IMR-90 (cell line): Measurements from ENCODE around the gene GGA3. TPM values are rescaled to one million over a fixed set of nuclear protein-coding genes. Genes with fewer than 3 reads are reported as not detected.

ENCODE experiments used
- ATAC-seq: fragments of 200-7000 bp; cut with Tn5 transposase; 2 replicates; pipeline ENCODE4 v1.9.1; 2020; ENCODE audit warnings: low read depth, mild to moderate bottlenecking, moderate library complexity
- BruUV-seq: library from RNA; stranded (reverse); fragments of 400-500 nt; replicated peaks from 2 replicates; lab custom pipeline; 2021; lab: Mats Ljungman, UMichigan
- CTCF ChIA-PET: fragments of 300-600 bp; formaldehyde crosslinking; extraction: SDS; loops from one replicate; lab custom pipeline; 2021; ENCODE audit warnings: antibody characterized with exemption; lab: Yijun Ruan, JAX
- POLR2A ChIA-PET: fragments of 300-600 bp; sonication (Branson Sonifier 250); formaldehyde crosslinking; loops from one replicate; lab custom pipeline; 2022; ENCODE audit warnings: antibody characterized with exemption; ENCODE audit not compliant: unreplicated experiment; lab: Charles Lee
- DNase-seq: peaks from one replicate; pipeline ENCODE4 v3.0.0; 2013
- H2AFZ ChIP-seq: replicated peaks from 2 replicates; pipeline ENCODE3; 2013; ENCODE audit warnings: low read length, mild to moderate bottlenecking; ENCODE audit not compliant: poor library complexity
- H2AK5ac ChIP-seq: 2 replicates; pipeline ENCODE4 v1.6.1; 2013; ENCODE audit warnings: low read depth, low read length, inconsistent platforms
- H2AK9ac ChIP-seq: replicated peaks from 2 replicates; pipeline ENCODE3; 2013; ENCODE audit warnings: mild to moderate bottlenecking, low read depth, low read length, moderate library complexity; ENCODE audit not compliant: poor library complexity
- H2BK120ac ChIP-seq: 2 replicates; pipeline ENCODE4 v1.6.1; 2013; ENCODE audit warnings: low read depth, low read length, inconsistent platforms
- H2BK15ac ChIP-seq: 3 replicates; pipeline ENCODE4 v1.6.1; 2013; ENCODE audit warnings: low read depth, low read length, inconsistent platforms
- H2BK20ac ChIP-seq: 2 replicates; pipeline ENCODE4 v1.6.1; 2013; ENCODE audit warnings: low read depth, mild to moderate bottlenecking, inconsistent platforms, low read length, moderate library complexity
- H2BK5ac ChIP-seq: 2 replicates; pipeline ENCODE4 v1.6.1; 2013; ENCODE audit warnings: mild to moderate bottlenecking, low read depth, low read length, inconsistent platforms; ENCODE audit not compliant: poor library complexity, severe bottlenecking
- H3K14ac ChIP-seq: replicated peaks from 2 replicates; pipeline ENCODE4 v1.6.1; 2013; ENCODE audit warnings: low read depth, low read length, inconsistent platforms
- H3K18ac ChIP-seq: 2 replicates; pipeline ENCODE4 v1.6.1; 2013; ENCODE audit warnings: low read depth, low read length, control low read depth
- H3K23ac ChIP-seq: 2 replicates; pipeline ENCODE4 v1.6.1; 2013; ENCODE audit warnings: low read depth, low read length, inconsistent platforms
- H3K27ac ChIP-seq: 2 replicates; pipeline ENCODE4 v1.5.1; 2013; ENCODE audit warnings: mild to moderate bottlenecking, control low read depth, low read length; ENCODE audit not compliant: insufficient read depth
- H3K27me3 ChIP-seq: 2 replicates; pipeline ENCODE4 v1.6.1; 2013; ENCODE audit warnings: low read length; ENCODE audit not compliant: control insufficient read depth, insufficient read depth
- H3K36me3 ChIP-seq: 2 replicates; pipeline ENCODE4 v1.6.1; 2013; ENCODE audit warnings: low read length, mixed read lengths; ENCODE audit not compliant: control insufficient read depth, insufficient read depth
- H3K4ac ChIP-seq: 2 replicates; pipeline ENCODE4 v1.6.1; 2013; ENCODE audit warnings: low read depth, low read length, inconsistent platforms
- H3K4me1 ChIP-seq: 2 replicates; pipeline ENCODE4 v1.6.1; 2013; ENCODE audit warnings: low read length, mixed read lengths; ENCODE audit not compliant: control insufficient read depth, insufficient read depth
- H3K4me2 ChIP-seq: 2 replicates; pipeline ENCODE4 v1.6.1; 2013; ENCODE audit warnings: low read depth, mild to moderate bottlenecking, control low read depth, low read length, moderate library complexity
- H3K4me3 ChIP-seq: 2 replicates; pipeline ENCODE4 v1.5.1; 2013; ENCODE audit warnings: low read depth, mild to moderate bottlenecking, control low read depth, low read length, moderate library complexity; ENCODE audit not compliant: insufficient read depth
- H3K56ac ChIP-seq: 2 replicates; pipeline ENCODE4 v1.6.1; 2013; ENCODE audit warnings: low read length, inconsistent platforms; ENCODE audit not compliant: insufficient read depth; ENCODE audit errors: extremely low read depth
- H3K79me1 ChIP-seq, 2 experiments: 2 replicates each; pipeline ENCODE4 v1.6.1; 2013; ENCODE audit warnings: low read length in 2 of 2, inconsistent platforms in 1 of 2, low read depth in 1 of 2
- H3K9ac ChIP-seq: 2 replicates; pipeline ENCODE4 v1.6.1; 2013; ENCODE audit warnings: low read depth, low read length, control low read depth
- H3K9me1 ChIP-seq: 2 replicates; pipeline ENCODE4 v1.6.1; 2013; ENCODE audit warnings: low read length, inconsistent platforms; ENCODE audit not compliant: insufficient read depth
- H3K9me3 ChIP-seq: 2 replicates; pipeline ENCODE4 v1.6.1; 2013; ENCODE audit warnings: low read length; ENCODE audit not compliant: control insufficient read depth, insufficient read depth
- H4K20me1 ChIP-seq: 2 replicates; pipeline ENCODE4 v1.6.1; 2013; ENCODE audit warnings: low read length, inconsistent platforms; ENCODE audit not compliant: insufficient read depth
- H4K5ac ChIP-seq: 2 replicates; pipeline ENCODE4 v1.6.1; 2013; ENCODE audit warnings: mild to moderate bottlenecking, low read depth, low read length, control low read depth
- H4K8ac ChIP-seq, 2 experiments: 2 replicates each; pipeline ENCODE4 v1.6.1; 2013; ENCODE audit warnings: low read depth in 2 of 2, low read length in 2 of 2, control low read depth in 1 of 2, inconsistent platforms in 1 of 2
- H4K91ac ChIP-seq: 2 replicates; pipeline ENCODE4 v1.6.1; 2013; ENCODE audit warnings: low read depth, low read length, inconsistent platforms; ENCODE audit not compliant: insufficient read depth
- BHLHE40 ChIP-seq: fragments of 150-350 bp; IDR thresholded peaks from 2 replicates; pipeline ENCODE4 v1.6.1; 2016; ENCODE audit warnings: mild to moderate bottlenecking, low read depth, low read length
- FOS ChIP-seq: fragments of 150-350 bp; IDR thresholded peaks from 2 replicates; pipeline ENCODE4 v1.6.1; 2016; ENCODE audit warnings: low read depth, low read length
- MXI1 ChIP-seq: IDR thresholded peaks from 2 replicates; pipeline ENCODE4 v1.6.1; 2012; ENCODE audit warnings: low read depth, mild to moderate bottlenecking, low read length, moderate library complexity, borderline replicate concordance
- NFE2L2 ChIP-seq: fragments of 150-350 bp; IDR thresholded peaks from 2 replicates; pipeline ENCODE4 v1.6.1; 2016; ENCODE audit warnings: low read depth, mild to moderate bottlenecking, low read length
- POLR2A ChIP-seq: IDR thresholded peaks from 2 replicates; pipeline ENCODE4 v1.6.1; 2012; ENCODE audit warnings: mild to moderate bottlenecking, low read depth, low read length
- SMC3 ChIP-seq: fragments of 150-350 bp; IDR thresholded peaks from 2 replicates; pipeline ENCODE4 v1.6.1; 2016; ENCODE audit warnings: low read depth, mild to moderate bottlenecking, antibody characterized with exemption, low read length, moderate library complexity
- WGBS, 2 experiments: methylation state at CpG; one replicate each; pipeline versions ENCODE4 v1.1.5 to v1.1.7; 2013; ENCODE audit warnings: missing lambda C conversion rate in 2 of 2; ENCODE audit not compliant: insufficient read length in 1 of 2; ENCODE audit errors: extremely low coverage in 2 of 2; 5-methylcytosine and 5-hydroxymethylcytosine counted together
- dilution Hi-C: fragments of 300-500 bp; cut with HindIII; formaldehyde crosslinking; loops from one replicate; pipeline ENCODE4 v1.14.3; 2018; ENCODE audit warnings: low sequenced_read_pairs; ENCODE audit not compliant: unreplicated experiment
- in situ Hi-C: fragments of 300-500 bp; cut with MboI; formaldehyde crosslinking; loops from 3 replicates; pipeline ENCODE4 v1.14.3; 2019; ENCODE audit warnings: low sequenced_read_pairs, inconsistent platforms, mixed read lengths
- intact Hi-C: fragments of 100-400 bp; cut with micrococcal nuclease; formaldehyde crosslinking; loops from 2 replicates; pipeline ENCODE4 v1.10.0; 2022
- polyA plus RNA-seq, 3 experiments: library from polyadenylated mRNA; depleted of rRNA; stranded (reverse); fragments of >200 nt; gene quantifications; 2 replicates each; pipeline ENCODE4 v1.2.3, GENCODE V29; 2012; ENCODE audit warnings: low replicate concordance in 1 of 3
- total RNA-seq: library from RNA; depleted of rRNA; stranded (reverse); fragments of >200 nt; gene quantifications from 2 replicates; pipeline ENCODE4 v1.2.3, GENCODE V29; 2012

Gene GGA3
- total and polyA plus RNA-seq, 2 of the 4 experiments (the other 2 are of a cell fraction): 15.1 to 35.2 TPM

DNA sequence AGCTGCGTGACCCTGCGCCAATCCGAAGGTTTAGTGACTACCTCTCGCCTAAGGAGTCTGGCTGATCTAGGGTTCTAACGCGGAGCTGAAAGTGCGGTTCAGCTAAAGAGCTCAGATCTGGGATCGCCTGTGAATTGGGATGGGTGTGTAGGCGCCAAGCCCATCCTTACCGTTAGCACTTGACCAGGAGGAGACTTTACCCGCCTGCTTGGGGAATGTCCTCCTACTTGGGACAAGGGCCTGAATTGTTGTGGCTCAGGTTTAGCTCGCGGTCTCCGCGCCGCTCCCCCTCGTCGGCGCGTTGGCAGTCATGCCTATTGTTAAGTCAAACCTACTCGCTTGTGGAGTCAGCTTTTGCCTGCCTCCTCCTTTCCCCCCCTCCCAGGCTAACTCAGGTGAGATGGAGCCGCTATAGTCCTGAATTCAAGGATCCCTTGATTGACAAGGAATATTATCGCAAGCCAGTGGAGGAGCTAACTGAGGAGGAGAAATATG, 753 bp upstream of the GGA3 start:
- Histone ChIP-seq H3K36me3 (peaks cover 26% of the 10 kb centered on the region), H3K4ac (peak overlapping the region; percentile 92), H3K4me3 (peak overlapping the region; percentile 91), H3K9ac (peak overlapping the region; percentile 97), H2BK15ac (no peak overlapping the region), H3K27ac (peak overlapping the region; percentile 95), H2BK20ac (no peak overlapping the region), H4K20me1 (peaks cover 22% of the 10 kb centered on the region; the same call in 1 of the 2 replicates), H3K18ac (no peak overlapping the region), H2BK120ac (no peak overlapping the region), H2AFZ (peak overlapping the region; percentile 94), H4K8ac (peak overlapping the region; percentile 97), H4K91ac (peak overlapping the region; percentile 95), H3K23ac (peak overlapping the region; percentile 44; the same call in 1 of the 2 replicates), H3K9me3 (no peaks in the 10 kb centered on the region), H3K79me1 (peaks cover 37 to 48% of the 10 kb centered on the region in 2 experiments), H2AK9ac (peak overlapping the region; percentile 94), H2BK5ac (peak overlapping the region; percentile 33), H3K9me1 (peaks cover 7% of the 10 kb centered on the region), H3K4me2 (peak overlapping the region; percentile 95), H3K27me3 (no peaks in the 10 kb centered on the region), H4K5ac (peak overlapping the region; percentile 89), H3K4me1 (peaks cover 3% of the 10 kb centered on the region), H3K14ac (peak overlapping the region; percentile 88), H2AK5ac (peak overlapping the region; percentile 79), H3K56ac (peak overlapping the region; percentile 96)
- intact Hi-C loops (no loop called here), in situ Hi-C loops (no loop called here), dilution Hi-C loops (no loop called here)
- DNase-seq: no peak
- WGBS, 2 experiments: 0% methylated on average over 1 of the region's 23 CpGs; no CpG with 5 or more reads in 1 of the 2 experiments
- BruUV-seq: no TSS peak
- ChIA-PET CTCF (interaction anchor here (0.6 to 3.2 kb wide), 2 partner anchors 9 to 28 kb away, joined by 3 to 18 read pairs; partner anchors contain the start of gene MIF4GD), POLR2A (interaction anchor here (0.6 to 1.5 kb wide), 2 partner anchors 9 to 221 kb away, joined by 3 to 4 read pairs; partner anchors contain the start of gene MIF4GD)
- ATAC-seq: peak; percentile 19
- TF ChIP-seq SMC3: no peak
- TF ChIP-seq MXI1: no peak
- no peak for TF ChIP-seq POLR2A
- TF ChIP-seq NFE2L2: no peak
- no peak for TF ChIP-seq FOS
- TF ChIP-seq BHLHE40: no peak
